Pancreas (tissue), 10 donors: ENCODE measurements around the gene ANGEL2. TPM values are rescaled to one million over a fixed set of nuclear protein-coding genes. Genes with fewer than 3 reads are reported as not detected.
"Not testable (repeated sequence)": the region's sequence is repeated elsewhere in the genome, so short reads cannot be mapped to it uniquely, and the experiment has no call there.

Source experiments
- ATAC-seq, 4 donors: fragments of 200-7000 bp; cut with Tn5 transposase; one replicate each; pipeline versions ENCODE4 v1.8.0 to v1.9.1; 2020; ENCODE audit warnings: mild to moderate bottlenecking in 4 of 4, moderate library complexity in 4 of 4
- DNase-seq, 6 donors: peaks; one replicate each; pipeline ENCODE4 v3.0.0-alpha.2; 2020
- FAIRE-seq: peaks from 2 replicates; lab custom pipeline; 2012; peaks lifted over from hg19 to GRCh38; lab: Jason Lieb, UNC
- H3K27ac ChIP-seq, 4 donors: fragments of 200-600 bp; sonication (generic); 1 replicate in 3 of 4; 2 replicates in 1 of 4; pipeline versions ENCODE4 v1.5.0 to v1.8.0; 2020
- H3K27me3 ChIP-seq, 4 donors: fragments of 200-600 bp; one replicate each; pipeline ENCODE4 v1.8.0; 2021
- H3K36me3 ChIP-seq, 3 donors: fragments of 200-600 bp; sonication (generic) in 1 of 3; one replicate each; pipeline versions ENCODE4 v1.5.0 to v1.8.0; 2020 to 2021
- H3K4me1 ChIP-seq, 3 donors: fragments of 200-600 bp; one replicate each; pipeline ENCODE4 v1.8.0; 2021
- H3K4me3 ChIP-seq, 4 donors: fragments of 200-600 bp; sonication (generic) in 2 of 4; one replicate each; pipeline versions ENCODE4 v1.5.0 to v1.8.0; 2020 to 2021
- H3K9me3 ChIP-seq, 4 donors: fragments of 200-600 bp; one replicate each; pipeline ENCODE4 v1.8.0; 2021
- CTCF ChIP-seq, 4 donors: fragments of 200-600 bp; sonication (generic) in 3 of 4; IDR thresholded peaks; one replicate each; pipeline versions ENCODE4 v1.5.0 to v1.8.0; 2021; ENCODE audit warnings: antibody characterized with exemption in 4 of 4
- WGBS, 2 donors: extraction: QIAGEN DNeasy Blood & Tissue Kit; methylation state at CpG; one replicate each; pipeline ENCODE4 v1.1.7; 2013; 5-methylcytosine and 5-hydroxymethylcytosine counted together
- intact Hi-C, 3 donors: fragments of 100-400 bp; cut with DNase I; formaldehyde crosslinking; loops; one replicate each; pipeline versions ENCODE4 v1.11.1 to v1.14.2; 2022
- polyA plus RNA-seq, 2 donors: library from polyadenylated mRNA; stranded (reverse); fragments of 200-250 nt; gene quantifications; one replicate each; pipeline ENCODE4 v1.2.3, GENCODE V29; 2013
- total RNA-seq, 6 donors: library from RNA; stranded (reverse); fragmentation: NEBNext Ultra II Directional in 4 of 6; extraction: Animal tissue kit (Norgen Biotek cat#: 25700) in 4 of 6; gene quantifications; one replicate each; pipeline versions ENCODE4 v1.2.1 to v1.2.4, GENCODE V29; 2021 to 2023
- donor health status: healthy with polysubstance abuse.
- donor health status: DM: no; HTN: no; CAD: no; lungs with moderate emphysema.
- donor health status: DM: no; HTN: no; CAD: no.
- donor health status: control.
- donor health status: control.
- donor health status: Bipolar disorder and iron deficiency.
- donor health status: DM: yes; HTN: yes; CAD: no.
- donor health status: DM: no; HTN: no; CAD: no.
- donor health status: DM: no; HTN: no; CAD: no.
- donor health status: DM: yes; HTN: yes; CAD: no.

Gene ANGEL2
- total and polyA plus RNA-seq, 8 donors: 9.8 to 17.2 (median 11.8) TPM

GRCh38 chr1:213035573-213035972 is 19.9 kb upstream of the ANGEL2 start:
- Histone ChIP-seq H3K36me3 (no peaks in the 10 kb centered on the region), H3K4me1 (no peaks in the 10 kb centered on the region), H3K27me3 (peaks cover 0 to 3% (median 0%) of the 10 kb centered on the region in 4 donors), H3K4me3 (no peak overlapping the region), H3K27ac (no peak overlapping the region), H3K9me3 (no peaks in the 10 kb centered on the region)
- no peak for DNase-seq
- WGBS, 2 donors: 81 to 83% methylated on average over 2 of the region's 2 CpGs
- intact Hi-C loops: no loop called here
- ATAC-seq: no peak
- TF ChIP-seq CTCF (IDR thresholded peaks at IDR 0.05): no peak
- FAIRE-seq: no peak

- Histone ChIP-seq H3K27ac (no peak overlapping the region), H3K4me3 (no peak overlapping the region), H3K4me1 (no peaks in the 10 kb centered on the region), H3K36me3 (no peaks in the 10 kb centered on the region), H3K9me3 (no peaks in the 10 kb centered on the region), H3K27me3 (peaks cover 0 to 3% (median 0%) of the 10 kb centered on the region in 4 donors)
- FAIRE-seq (no peak), ATAC-seq (no peak), DNase-seq (no peak)
- TF ChIP-seq CTCF (IDR thresholded peaks at IDR 0.05): no peak
- 84 to 89% methylated on average over 1 of the region's 1 CpG for WGBS, 2 donors
- intact Hi-C loops: no loop called here
These were observed 19.0 kb upstream of the ANGEL2 start for GRCh38 chr1:213034713-213035112.

- Histone ChIP-seq H3K27ac (no peak overlapping the region), H3K4me1 (no peaks in the 10 kb centered on the region), H3K4me3 (no peak overlapping the region), H3K36me3 (no peaks in the 10 kb centered on the region), H3K9me3 (no peaks in the 10 kb centered on the region), H3K27me3 (peaks cover 0 to 3% (median 0%) of the 10 kb centered on the region in 4 donors)
- no peak for ATAC-seq
- intact Hi-C loops: no loop called here
- no peak for FAIRE-seq
- DNase-seq: no peak
- no peak for TF ChIP-seq CTCF (IDR thresholded peaks at IDR 0.05)
These were observed 17.0 kb upstream of the ANGEL2 start for GRCh38 chr1:213032651-213033050.

- 75 to 87% methylated on average over 3 of the region's 3 CpGs for WGBS, 2 donors
- H3K4me1 ChIP-seq, ATAC-seq, DNase-seq, intact Hi-C loops, H3K27ac ChIP-seq, H3K4me3 ChIP-seq, H3K36me3 ChIP-seq, FAIRE-seq, H3K27me3 ChIP-seq, H3K9me3 ChIP-seq: not testable (repeated sequence)
These were observed 11.4 kb upstream of the ANGEL2 start for GRCh38 chr1:213027024-213027423.

GRCh38 chr1:213020016-213020415 is 4.3 kb upstream of the ANGEL2 start:
- no peaks in the 10 kb centered on the region for H3K4me1 ChIP-seq
- no peaks in the 10 kb centered on the region for H3K36me3 ChIP-seq
- H3K27ac ChIP-seq: no peak overlapping the region
- intact Hi-C loops: no loop called here
- no peak for TF ChIP-seq CTCF (IDR thresholded peaks at IDR 0.05)
- no peak for FAIRE-seq
- no peak for ATAC-seq
- DNase-seq: no peak
- H3K4me3 ChIP-seq: no peak overlapping the region
- H3K9me3 ChIP-seq: no peaks in the 10 kb centered on the region
- H3K27me3 ChIP-seq: no peaks in the 10 kb centered on the region
- WGBS, 2 donors: 90 to 96% methylated on average over 3 of the region's 3 CpGs
